H9 (cell line): ENCODE results near the gene MBNL1. TPM values are rescaled to one million over a fixed set of nuclear protein-coding genes. Genes with fewer than 3 reads are reported as not detected.

Source experiments
- DNase-seq: peaks from one replicate; pipeline ENCODE4 v3.0.0-alpha.2; 2017
- H2AFZ ChIP-seq: one replicate; pipeline ENCODE4 v1.6.1; 2013; ENCODE audit warnings: mild to moderate bottlenecking, low read length, control low read depth, moderate library complexity
- H2AK5ac ChIP-seq: 2 replicates; pipeline ENCODE4 v1.6.1; 2013; ENCODE audit warnings: low read length, control low read depth, mixed read lengths; ENCODE audit not compliant: insufficient read length
- H2BK120ac ChIP-seq: one replicate; pipeline ENCODE4 v1.6.1; 2013; ENCODE audit warnings: low read depth, mild to moderate bottlenecking, low read length, control low read depth, inconsistent platforms; ENCODE audit not compliant: poor library complexity, severe bottlenecking
- H2BK12ac ChIP-seq: 2 replicates; pipeline ENCODE4 v1.6.1; 2013; ENCODE audit warnings: low read length, control low read depth, mixed read lengths, low read depth; ENCODE audit not compliant: insufficient read length
- H2BK15ac ChIP-seq: 2 replicates; pipeline ENCODE4 v1.6.1; 2013; ENCODE audit warnings: low read depth, low read length, control low read depth
- H2BK20ac ChIP-seq: one replicate; pipeline ENCODE4 v1.6.1; 2013; ENCODE audit warnings: low read depth, mild to moderate bottlenecking, low read length, control low read depth, inconsistent platforms; ENCODE audit not compliant: poor library complexity, severe bottlenecking
- H2BK5ac ChIP-seq: 2 replicates; pipeline ENCODE4 v1.6.1; 2013; ENCODE audit warnings: low read length, control low read depth, mixed read lengths; ENCODE audit not compliant: insufficient read length
- H3K14ac ChIP-seq: 2 replicates; pipeline ENCODE4 v1.6.1; 2013; ENCODE audit warnings: low read length, control low read depth; ENCODE audit not compliant: insufficient read depth
- H3K18ac ChIP-seq: 2 replicates; pipeline ENCODE4 v1.6.1; 2013; ENCODE audit warnings: low read depth, mild to moderate bottlenecking, mixed read lengths, low read length, control low read depth; ENCODE audit not compliant: insufficient read length
- H3K23ac ChIP-seq: 2 replicates; pipeline ENCODE4 v1.6.1; 2013; ENCODE audit warnings: low read length, control low read depth, mixed read lengths, low read depth; ENCODE audit not compliant: insufficient read length
- H3K23me2 ChIP-seq: 2 replicates; pipeline ENCODE4 v1.6.1; 2013; ENCODE audit warnings: low read depth, mild to moderate bottlenecking, mixed read lengths, low read length, control low read depth; ENCODE audit not compliant: insufficient read length, poor library complexity, severe bottlenecking
- H3K27ac ChIP-seq: 2 replicates; pipeline ENCODE4 v1.5.1; 2013; ENCODE audit warnings: low read length, control low read depth, mixed read lengths, low read depth; ENCODE audit not compliant: insufficient read length
- H3K27me3 ChIP-seq: 2 replicates; pipeline ENCODE4 v1.6.1; 2013; ENCODE audit warnings: low read length, control low read depth, inconsistent platforms; ENCODE audit not compliant: insufficient read depth
- H3K4ac ChIP-seq: 2 replicates; pipeline ENCODE4 v1.6.1; 2013; ENCODE audit warnings: low read depth, mild to moderate bottlenecking, control low read depth, inconsistent platforms, low read length, moderate library complexity
- H3K4me1 ChIP-seq: 2 replicates; pipeline ENCODE4 v1.6.1; 2013; ENCODE audit warnings: low read length, control low read depth, inconsistent platforms; ENCODE audit not compliant: insufficient read depth
- H3K4me2 ChIP-seq: 2 replicates; pipeline ENCODE4 v1.6.1; 2013; ENCODE audit warnings: low read length, control low read depth, mixed read lengths; ENCODE audit not compliant: insufficient read length, insufficient read depth
- H3K56ac ChIP-seq: 2 replicates; pipeline ENCODE4 v1.6.1; 2013; ENCODE audit warnings: low read depth, mild to moderate bottlenecking, mixed read lengths, low read length, control low read depth; ENCODE audit not compliant: insufficient read length
- H3K79me1 ChIP-seq: 2 replicates; pipeline ENCODE4 v1.6.1; 2013; ENCODE audit warnings: low read depth, mild to moderate bottlenecking, moderate library complexity, low read length, control low read depth, inconsistent platforms; ENCODE audit not compliant: insufficient read depth, poor library complexity, severe bottlenecking
- H3K79me2 ChIP-seq: 2 replicates; pipeline ENCODE4 v1.6.1; 2013; ENCODE audit warnings: low read length, control low read depth, inconsistent platforms; ENCODE audit not compliant: insufficient read depth
- H3K9ac ChIP-seq: 2 replicates; pipeline ENCODE4 v1.6.1; 2013; ENCODE audit warnings: low read length, control low read depth, mixed read lengths; ENCODE audit not compliant: insufficient read length; ENCODE audit errors: extremely low read depth
- H3K9me3 ChIP-seq: one replicate; pipeline ENCODE4 v1.6.1; 2013; ENCODE audit warnings: low read depth, low read length, inconsistent platforms; ENCODE audit not compliant: control insufficient read depth
- H3T11ph ChIP-seq: one replicate; pipeline ENCODE4 v1.6.1; 2013; ENCODE audit warnings: mild to moderate bottlenecking, low read length, control low read depth, inconsistent platforms
- H4K20me1 ChIP-seq: one replicate; pipeline ENCODE4 v1.6.1; 2013; ENCODE audit not compliant: control insufficient read depth, insufficient read length, insufficient read depth
- H4K5ac ChIP-seq: 2 replicates; pipeline ENCODE4 v1.6.1; 2013; ENCODE audit warnings: low read depth, mild to moderate bottlenecking, mixed read lengths, low read length, control low read depth; ENCODE audit not compliant: insufficient read length
- H4K8ac ChIP-seq: replicated peaks from 2 replicates; pipeline ENCODE4 v1.6.1; 2013; ENCODE audit warnings: low read length, control low read depth, mixed read lengths, low read depth; ENCODE audit not compliant: insufficient read length
- H4K91ac ChIP-seq: 2 replicates; pipeline ENCODE4 v1.6.1; 2013; ENCODE audit warnings: low read depth, mild to moderate bottlenecking, moderate library complexity, mixed read lengths, low read length, control low read depth; ENCODE audit not compliant: insufficient read length
- H3K27ac Mint-ChIP-seq, 3 experiments: 2 replicates in 2 of 3; 3 replicates in 1 of 3; pipeline ENCODE4 v1.8.0; 2020 to 2021; ENCODE audit warnings: mixed read lengths in 3 of 3, mild to moderate bottlenecking in 1 of 3, moderate library complexity in 1 of 3
- H3K27me3 Mint-ChIP-seq: 2 replicates; pipeline ENCODE4 v1.8.0; 2021; ENCODE audit warnings: low read depth, mild to moderate bottlenecking, moderate library complexity, mixed read lengths
- H3K36me3 Mint-ChIP-seq, 3 experiments: 2 replicates in 2 of 3; 3 replicates in 1 of 3; pipeline ENCODE4 v1.8.0; 2020 to 2021; ENCODE audit warnings: low read depth in 3 of 3, mixed read lengths in 3 of 3; ENCODE audit not compliant: insufficient read depth in 1 of 3
- H3K4me1 Mint-ChIP-seq, 2 experiments: 2 replicates each; pipeline ENCODE4 v1.8.0; 2020; ENCODE audit warnings: mixed read lengths in 2 of 2
- H3K4me3 Mint-ChIP-seq, 2 experiments: 2 replicates in 1 of 2; 3 replicates in 1 of 2; pipeline ENCODE4 v1.8.0; 2020 to 2021; ENCODE audit warnings: mild to moderate bottlenecking in 2 of 2, mixed read lengths in 2 of 2, moderate library complexity in 1 of 2
- H3K9me3 Mint-ChIP-seq, 2 experiments: 2 replicates in 1 of 2; 3 replicates in 1 of 2; pipeline ENCODE4 v1.8.0; 2020; ENCODE audit warnings: mild to moderate bottlenecking in 2 of 2, mixed read lengths in 2 of 2, moderate library complexity in 1 of 2
- CTCF ChIP-seq: fragments of 200-600 bp; sonication (generic); conservative IDR thresholded peaks from 3 replicates; pipeline ENCODE4 v1.8.0; 2021; ENCODE audit warnings: antibody characterized with exemption, mild to moderate bottlenecking
- total RNA-seq: library from RNA; stranded (reverse); gene quantifications from 2 replicates; pipeline ENCODE4 v1.2.1, GENCODE V29; 2021

The MBNL1 gene
- total RNA-seq, 1 experiment from 2014 or later: 14.9 TPM

GRCh38 chr3:152398495-152398894, 129.8 kb downstream of the MBNL1 start:
- Histone ChIP-seq H3K27ac (no peak overlapping the region), H3K23me2 (no peaks in the 10 kb centered on the region), H3K14ac (no peak overlapping the region), H3K79me1 (no peaks in the 10 kb centered on the region), H3T11ph (no peak overlapping the region), H3K27me3 (no peaks in the 10 kb centered on the region), H3K4ac (no peak overlapping the region), H2BK120ac (no peak overlapping the region), H2BK5ac (no peak overlapping the region), H2AFZ (no peak overlapping the region), H3K9ac (no peak overlapping the region), H4K20me1 (no peaks in the 10 kb centered on the region), H3K56ac (no peak overlapping the region), H3K4me2 (no peak overlapping the region), H2AK5ac (no peak overlapping the region), H3K9me3 (no peaks in the 10 kb centered on the region), H2BK15ac (no peak overlapping the region), H3K79me2 (peaks cover 4% of the 10 kb centered on the region; the same call in 1 of the 2 replicates), H4K5ac (no peak overlapping the region), H4K91ac (no peak overlapping the region), H4K8ac (no peak overlapping the region), H2BK20ac (no peak overlapping the region), H3K4me1 (peaks cover 5% of the 10 kb centered on the region; the same call in 1 of the 2 replicates), H2BK12ac (no peak overlapping the region), H3K18ac (no peak overlapping the region), H3K23ac (no peak overlapping the region)
- Mint-ChIP-seq H3K27ac (no peak overlapping the region; a peak in 1 of 7 replicates), H3K27me3 (no peaks in the 10 kb centered on the region), H3K9me3 (peaks cover 0 to 2% of the 10 kb centered on the region in 2 experiments; a peak in 1 of 5 replicates), H3K36me3 (peaks cover 3 to 7% (median 4%) of the 10 kb centered on the region in 3 experiments; a peak in 4 of 7 replicates), H3K4me3 (no peak overlapping the region), H3K4me1 (peaks cover 30 to 35% of the 10 kb centered on the region in 2 experiments)
- TF ChIP-seq CTCF: no peak
- DNase-seq: no peak
